GM21528 (cell line): ENCODE results near the gene FAM181A.
A peak's percentile ranks its signal among the peaks of the same experiment; 100 is the strongest.

Source experiments
- ATAC-seq: cut with Tn5 transposase; IDR thresholded peaks from one replicate; pipeline ENCODE4 v1.9.1; 2021; ENCODE audit warnings: mild to moderate bottlenecking, moderate library complexity; ENCODE audit not compliant: unreplicated experiment, low FRiP score

The FAM181A gene

GRCh38 chr14:93926873-93927799, at the start of gene FAM181A:
Gene FAM181A (plus strand): TSS chr14:93927344. CDS start chr14:93928286, 942 bp downstream.
- ATAC-seq, result no peak

- no peak for ATAC-seq
These were observed 48.9 kb upstream of the FAM181A start for GRCh38 chr14:93878212-93878611.

GRCh38 chr14:93878871-93879270, 48.3 kb upstream of the FAM181A start:
- no peak for ATAC-seq

- no peak for ATAC-seq
These were observed 47.7 kb upstream of the FAM181A start for GRCh38 chr14:93879362-93879983.

- no peak for ATAC-seq
These were observed 46.9 kb upstream of the FAM181A start for GRCh38 chr14:93880021-93880820.

GRCh38 chr14:93884950-93885349, 42.2 kb upstream of the FAM181A start:
- ATAC-seq, result no peak

GRCh38 chr14:93888995-93889394, 38.1 kb upstream of the FAM181A start:
- no peak for ATAC-seq

GRCh38 chr14:93889739-93890483, 37.2 kb upstream of the FAM181A start:
- no peak for ATAC-seq

GRCh38 chr14:93891756-93892504, 35.2 kb upstream of the FAM181A start:
- ATAC-seq, result no peak

- no peak for ATAC-seq
These were observed 34.7 kb upstream of the FAM181A start for GRCh38 chr14:93892505-93892839.

- ATAC-seq, result peak; percentile 55
These were observed 34.1 kb upstream of the FAM181A start for GRCh38 chr14:93892923-93893558.

GRCh38 chr14:93893661-93894261, 33.4 kb upstream of the FAM181A start:
- no peak for ATAC-seq

GRCh38 chr14:93895023-93895604, 32.0 kb upstream of the FAM181A start:
- no peak for ATAC-seq

GRCh38 chr14:93897476-93897845, 29.7 kb upstream of the FAM181A start:
- no peak for ATAC-seq

GRCh38 chr14:93898081-93898611, 29.0 kb upstream of the FAM181A start:
- ATAC-seq, result no peak

- no peak for ATAC-seq
These were observed 28.4 kb upstream of the FAM181A start for GRCh38 chr14:93898731-93899130.

GRCh38 chr14:93901813-93902212, 25.3 kb upstream of the FAM181A start:
- ATAC-seq, result no peak

GRCh38 chr14:93902619-93903307, 24.4 kb upstream of the FAM181A start:
- no peak for ATAC-seq
